Measurements from ENCODE around the gene NPDC1.
A peak's percentile ranks its signal among the peaks of the same experiment; 100 is the strongest.

The NPDC1 gene

DNA sequence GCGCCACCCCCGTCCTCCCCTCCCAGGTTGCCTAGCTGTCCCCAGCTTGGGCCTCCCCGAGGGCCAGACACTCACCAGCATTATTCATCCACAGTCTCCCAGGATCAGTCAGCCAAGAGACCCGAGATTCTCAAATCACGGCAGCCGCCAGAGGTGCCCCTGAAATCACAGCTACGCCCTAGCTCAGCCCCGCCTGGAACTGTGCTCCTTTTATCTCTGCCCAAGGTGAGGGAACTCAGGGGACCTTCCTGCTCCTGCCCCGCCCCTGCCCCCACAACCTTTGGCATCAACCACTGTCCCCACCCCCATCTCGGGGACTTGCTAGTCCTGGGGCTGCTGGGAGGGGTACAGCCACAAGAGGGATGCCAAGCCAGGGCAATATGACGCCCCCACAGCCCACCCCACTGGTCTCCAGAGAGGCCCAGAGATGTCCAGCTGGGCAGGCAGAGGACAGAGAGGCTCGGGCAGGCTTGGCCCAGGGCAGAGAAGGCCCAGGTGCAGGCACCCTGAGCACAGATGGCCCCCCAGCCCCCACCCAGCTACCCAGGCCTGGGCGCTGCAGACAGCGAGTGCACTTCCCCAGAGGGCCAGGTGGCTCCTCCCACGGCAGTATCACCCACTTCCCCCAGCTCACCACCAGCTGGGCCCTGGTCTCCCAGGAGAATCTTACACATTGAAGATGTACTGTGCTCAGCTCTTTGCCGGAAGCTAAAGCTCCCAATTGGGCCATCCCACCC lies 13.9 kb downstream of the NPDC1 start, which contains the start of gene FUT7:
Gene FUT7, minus strand, starts transcription at position 185 of the 737 bp plus-strand sequence. Its CDS starts 97 bp downstream, at position 88.
- peak within 1 kb of the TSS; percentile 6 for H3K4me3 ChIP-seq (ENCODE audit: low read depth, low read length)
- peak; percentile 47 for DNase-seq (ENCODE audit: low read depth)
- TF ChIP-seq, protein P1, sequence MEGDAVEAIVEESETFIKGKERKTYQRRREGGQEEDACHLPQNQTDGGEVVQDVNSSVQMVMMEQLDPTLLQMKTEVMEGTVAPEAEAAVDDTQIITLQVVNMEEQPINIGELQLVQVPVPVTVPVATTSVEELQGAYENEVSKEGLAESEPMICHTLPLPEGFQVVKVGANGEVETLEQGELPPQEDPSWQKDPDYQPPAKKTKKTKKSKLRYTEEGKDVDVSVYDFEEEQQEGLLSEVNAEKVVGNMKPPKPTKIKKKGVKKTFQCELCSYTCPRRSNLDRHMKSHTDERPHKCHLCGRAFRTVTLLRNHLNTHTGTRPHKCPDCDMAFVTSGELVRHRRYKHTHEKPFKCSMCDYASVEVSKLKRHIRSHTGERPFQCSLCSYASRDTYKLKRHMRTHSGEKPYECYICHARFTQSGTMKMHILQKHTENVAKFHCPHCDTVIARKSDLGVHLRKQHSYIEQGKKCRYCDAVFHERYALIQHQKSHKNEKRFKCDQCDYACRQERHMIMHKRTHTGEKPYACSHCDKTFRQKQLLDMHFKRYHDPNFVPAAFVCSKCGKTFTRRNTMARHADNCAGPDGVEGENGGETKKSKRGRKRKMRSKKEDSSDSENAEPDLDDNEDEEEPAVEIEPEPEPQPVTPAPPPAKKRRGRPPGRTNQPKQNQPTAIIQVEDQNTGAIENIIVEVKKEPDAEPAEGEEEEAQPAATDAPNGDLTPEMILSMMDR (IDR thresholded peaks at IDR 0.05; ENCODE audit: insufficient read depth, low read depth, low read length, missing control alignments) = no peak

DNA sequence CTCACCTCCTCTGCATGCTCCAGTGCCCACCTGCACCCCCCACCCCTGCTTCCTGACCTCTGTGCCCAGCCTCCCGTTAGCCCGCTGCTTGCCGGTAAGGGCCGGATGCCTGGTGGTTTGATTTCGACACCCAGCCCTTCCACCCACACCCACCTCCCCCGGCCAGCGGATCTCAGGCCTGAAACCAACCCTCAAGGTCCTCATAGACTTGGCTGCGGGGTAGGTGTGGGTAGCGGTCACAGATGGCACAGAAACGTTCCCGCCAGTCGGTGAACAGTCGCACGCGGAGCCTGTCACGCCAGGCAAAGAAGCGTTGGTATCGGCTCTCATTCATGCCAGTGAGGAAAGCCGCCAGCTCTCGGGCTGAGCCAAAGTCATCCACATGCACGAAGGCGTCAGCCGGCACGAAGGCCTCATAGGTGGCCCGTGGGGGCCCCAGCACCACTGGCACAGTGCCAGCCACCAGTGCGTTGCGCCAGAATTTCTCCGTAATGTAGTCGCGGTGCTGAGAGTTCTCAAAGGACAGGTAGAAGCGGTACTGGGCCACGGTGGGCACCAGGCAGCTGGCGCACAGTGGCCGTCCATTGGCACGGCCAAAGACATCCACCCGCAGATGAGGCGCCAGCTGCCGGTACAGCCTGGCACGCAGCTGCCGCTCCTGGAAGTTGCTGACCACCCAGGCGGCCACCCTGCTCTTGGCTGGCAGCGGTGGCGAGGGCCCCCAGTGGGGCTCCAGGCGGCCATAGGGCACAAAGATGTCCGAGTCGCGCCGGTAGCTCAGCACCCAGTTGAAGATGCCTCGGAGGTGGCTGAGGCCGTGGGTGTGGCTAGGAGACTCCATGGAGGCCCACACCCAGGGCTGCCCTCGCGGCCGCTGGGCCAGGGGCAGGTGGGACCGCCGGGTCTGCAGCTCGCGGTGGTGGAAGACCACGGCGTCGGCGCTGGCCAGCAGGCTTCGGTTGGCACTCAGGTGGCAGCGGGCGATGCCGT lies 15.1 kb downstream of the NPDC1 start:
- peak; percentile 81 for DNase-seq (ENCODE audit: low read depth)
- TF ChIP-seq, protein P1 (IDR thresholded peaks at IDR 0.05; ENCODE audit: insufficient read depth, low read depth, low read length, missing control alignments) = no peak
- H3K4me3 ChIP-seq (ENCODE audit: low read depth, low read length) = peak overlapping the region; percentile 6

DNA sequence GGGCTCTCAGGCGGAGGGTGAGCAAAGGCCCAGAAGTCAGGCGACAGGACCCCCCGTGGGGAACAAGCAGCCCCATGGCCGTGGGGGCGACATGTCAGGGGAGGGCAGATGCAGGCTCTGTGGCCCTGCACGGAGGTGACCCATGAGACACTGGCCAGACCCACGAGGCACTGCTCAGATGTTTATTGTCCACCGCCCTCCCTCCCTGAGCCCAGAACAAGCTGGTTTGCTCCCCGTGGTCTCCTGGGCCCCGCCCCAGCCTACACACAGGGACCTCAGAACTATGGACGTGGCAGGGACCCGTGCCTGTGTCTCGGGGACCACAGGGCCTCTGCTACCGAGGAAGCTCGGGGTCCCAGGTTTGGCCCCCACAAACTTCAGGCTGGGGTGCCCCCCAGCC lies 16.0 kb downstream of the NPDC1 start:
- no peak overlapping the region for H3K4me3 ChIP-seq (ENCODE audit: low read depth, low read length)
- TF ChIP-seq, protein P1 (IDR thresholded peaks at IDR 0.05; ENCODE audit: insufficient read depth, low read depth, low read length, missing control alignments) = no peak
- no peak for DNase-seq (ENCODE audit: low read depth)

DNA sequence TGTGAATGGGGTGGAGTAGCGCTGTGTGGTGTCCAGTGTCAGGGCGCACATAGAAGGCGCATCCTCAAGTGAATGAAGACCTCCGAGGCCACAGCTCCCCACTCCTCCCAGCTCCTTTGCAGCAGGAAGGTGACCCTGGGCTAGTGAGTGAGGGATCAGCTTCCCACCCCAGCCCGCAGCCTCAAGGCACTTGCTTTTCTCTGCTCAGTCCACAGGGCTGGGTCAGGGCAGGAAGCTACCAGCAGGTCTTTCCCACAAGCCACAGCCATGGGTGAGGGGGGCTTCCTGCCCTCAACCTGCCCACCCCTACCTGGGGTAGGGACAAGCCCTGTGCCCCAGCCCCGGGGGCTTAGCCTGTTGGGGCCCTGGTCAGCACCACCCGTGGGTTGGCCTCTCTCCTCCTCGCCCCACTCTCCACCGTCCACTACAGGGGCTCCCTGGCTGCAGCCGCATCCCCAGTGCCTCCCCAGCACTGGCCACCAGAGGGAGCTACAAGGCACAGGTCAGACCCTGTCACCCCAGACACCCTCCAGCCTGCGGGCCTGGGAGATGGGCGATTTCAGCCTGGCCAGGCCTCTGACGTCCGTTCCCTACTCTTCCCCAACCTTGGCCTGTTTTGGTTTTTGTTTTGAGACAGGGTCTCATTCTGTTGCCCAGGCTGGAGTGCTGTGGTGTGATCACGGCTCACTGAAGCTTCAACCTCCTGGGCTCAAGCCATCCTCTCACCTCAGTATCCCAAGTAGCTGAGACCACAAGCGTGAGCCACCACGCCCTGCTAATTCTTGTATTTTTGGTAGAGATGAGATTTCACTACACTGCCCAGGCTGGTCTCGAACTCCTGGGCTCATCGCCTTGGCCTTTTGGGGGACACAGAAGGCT lies 16.7 kb downstream of the NPDC1 start:
- no peak overlapping the region for H3K4me3 ChIP-seq (ENCODE audit: low read depth, low read length)
- TF ChIP-seq, protein P1 (IDR thresholded peaks at IDR 0.05; ENCODE audit: insufficient read depth, low read depth, low read length, missing control alignments) = peak; percentile 98
- DNase-seq (ENCODE audit: low read depth) = peak; percentile 82

DNA sequence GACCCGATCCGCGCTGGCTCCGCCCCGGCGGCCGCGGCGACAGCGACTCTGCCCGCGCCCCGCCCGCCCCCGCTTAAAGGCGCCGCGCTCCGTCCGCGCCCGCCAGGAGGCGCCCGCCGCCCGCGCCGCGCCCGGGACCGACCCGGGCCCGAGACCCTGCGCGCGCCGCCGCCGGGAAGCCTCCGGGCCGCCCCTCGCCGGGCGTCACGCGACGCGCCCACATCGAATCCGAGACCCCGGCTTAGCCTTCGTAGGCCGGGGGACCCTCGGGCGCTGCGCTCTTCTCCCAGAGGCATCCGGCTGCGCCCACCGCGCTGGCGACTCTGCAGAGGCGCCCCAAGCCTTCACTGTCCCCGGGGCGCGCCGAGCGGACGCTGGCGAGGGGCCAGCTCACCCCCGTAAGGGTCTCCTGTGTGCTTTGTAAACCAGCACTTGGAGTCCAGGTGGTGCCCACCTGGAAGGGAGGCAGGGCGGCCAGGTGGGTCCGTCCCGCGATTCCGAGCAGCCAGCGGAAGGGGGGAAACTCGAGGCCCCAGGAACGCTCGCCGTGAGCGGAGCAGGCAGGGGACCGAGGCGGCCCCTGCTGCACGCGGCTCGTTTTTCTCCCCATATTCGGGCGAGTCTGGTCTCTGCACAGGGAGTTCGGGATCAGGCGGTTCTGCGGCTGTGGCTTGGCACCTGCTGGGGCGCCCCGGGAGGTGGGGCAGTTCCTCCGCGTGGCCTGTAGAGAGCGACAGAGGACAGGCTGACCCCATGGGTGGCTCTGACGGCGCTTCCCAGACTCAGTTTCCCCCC lies 17.5 kb downstream of the NPDC1 start:
- peak; percentile 62 for DNase-seq (ENCODE audit: low read depth)
- H3K4me3 ChIP-seq (ENCODE audit: low read depth, low read length) = peak overlapping the region; percentile 10; the same call in 1 of the 2 replicates
- TF ChIP-seq, protein P1 (IDR thresholded peaks at IDR 0.05; ENCODE audit: insufficient read depth, low read depth, low read length, missing control alignments) = peak; percentile 60

Measured in GM12865 (cell line).